Measurements from ENCODE around the gene GALR2. TPM values are rescaled to one million over a fixed set of nuclear protein-coding genes. Genes with fewer than 3 reads are reported as not detected.

GALR2 gene
- total RNA-seq, 1 donor from 2014 or later, result 6.7 TPM

DNA sequence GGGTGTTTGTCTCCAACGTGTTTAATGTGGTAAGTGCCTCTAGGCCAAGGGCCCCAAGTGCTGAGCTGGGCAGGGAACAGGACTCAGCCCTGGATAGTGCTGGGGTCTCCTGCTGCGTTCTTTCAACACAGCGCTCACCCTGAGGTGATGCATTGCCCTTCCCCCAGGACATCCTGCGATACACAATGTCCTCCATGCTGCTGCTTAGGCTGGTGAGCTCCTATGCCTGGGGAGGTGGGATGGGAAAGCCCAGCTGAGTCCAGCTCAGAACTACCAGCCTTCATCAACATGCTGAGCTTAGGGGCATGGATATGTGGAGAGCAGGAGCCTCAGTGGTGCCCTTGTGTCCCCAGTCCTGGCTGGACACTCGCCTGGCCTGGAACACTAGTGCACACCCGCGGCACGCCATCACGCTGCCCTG, 5.0 kb downstream of the GALR2 start:
- DNase-seq (ENCODE audit: low spot score), result no peak

- DNase-seq (ENCODE audit: low spot score), result no peak
Observed at GRCh38 chr17:76079956-76080767, 5.6 kb downstream of the GALR2 start.

- DNase-seq (ENCODE audit: low spot score), result no peak
Observed at GRCh38 chr17:76080768-76081287, 6.2 kb downstream of the GALR2 start.

DNA sequence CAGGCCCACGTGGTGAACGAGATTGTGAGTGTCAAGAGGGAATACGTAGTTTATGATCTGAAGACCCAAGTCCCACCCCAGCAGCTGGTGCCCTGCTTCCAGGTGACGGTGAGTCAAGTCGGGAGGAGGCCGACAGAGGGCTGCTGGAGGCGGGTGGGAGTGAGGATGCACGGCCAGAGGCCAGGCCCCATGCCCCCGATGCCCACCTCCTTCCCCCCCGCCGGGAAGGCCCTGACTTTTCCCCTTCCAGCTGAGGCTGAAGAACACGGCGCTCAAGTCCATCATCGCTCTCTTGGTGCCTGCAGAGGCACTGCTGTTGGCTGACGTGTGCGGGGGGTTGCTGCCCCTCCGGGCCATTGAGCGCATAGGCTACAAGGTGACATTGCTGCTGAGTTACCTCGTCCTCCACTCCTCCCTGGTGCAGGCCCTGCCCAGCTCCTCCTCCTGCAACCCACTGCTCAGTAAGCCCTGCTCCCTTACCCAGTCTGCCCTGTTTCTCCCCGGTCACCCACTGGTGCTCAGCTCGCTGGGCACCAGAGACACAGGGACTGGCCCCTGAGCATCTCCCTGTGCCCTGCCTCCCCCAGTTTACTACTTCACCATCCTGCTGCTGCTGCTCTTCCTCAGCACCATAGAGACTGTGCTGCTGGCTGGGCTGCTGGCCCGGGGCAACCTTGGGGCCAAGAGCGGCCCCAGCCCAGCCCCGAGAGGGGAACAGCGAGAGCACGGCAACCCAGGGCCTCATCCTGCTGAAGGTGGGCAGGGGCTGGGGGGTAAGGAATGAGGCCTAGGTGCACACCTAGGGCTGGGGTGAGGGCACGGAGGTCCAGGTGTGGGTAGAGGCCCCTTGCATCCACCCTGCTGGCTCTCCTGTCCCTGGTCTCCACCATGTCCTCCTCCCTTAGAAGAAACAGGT, 7.0 kb downstream of the GALR2 start:
- no peak for DNase-seq (ENCODE audit: low spot score)

DNA sequence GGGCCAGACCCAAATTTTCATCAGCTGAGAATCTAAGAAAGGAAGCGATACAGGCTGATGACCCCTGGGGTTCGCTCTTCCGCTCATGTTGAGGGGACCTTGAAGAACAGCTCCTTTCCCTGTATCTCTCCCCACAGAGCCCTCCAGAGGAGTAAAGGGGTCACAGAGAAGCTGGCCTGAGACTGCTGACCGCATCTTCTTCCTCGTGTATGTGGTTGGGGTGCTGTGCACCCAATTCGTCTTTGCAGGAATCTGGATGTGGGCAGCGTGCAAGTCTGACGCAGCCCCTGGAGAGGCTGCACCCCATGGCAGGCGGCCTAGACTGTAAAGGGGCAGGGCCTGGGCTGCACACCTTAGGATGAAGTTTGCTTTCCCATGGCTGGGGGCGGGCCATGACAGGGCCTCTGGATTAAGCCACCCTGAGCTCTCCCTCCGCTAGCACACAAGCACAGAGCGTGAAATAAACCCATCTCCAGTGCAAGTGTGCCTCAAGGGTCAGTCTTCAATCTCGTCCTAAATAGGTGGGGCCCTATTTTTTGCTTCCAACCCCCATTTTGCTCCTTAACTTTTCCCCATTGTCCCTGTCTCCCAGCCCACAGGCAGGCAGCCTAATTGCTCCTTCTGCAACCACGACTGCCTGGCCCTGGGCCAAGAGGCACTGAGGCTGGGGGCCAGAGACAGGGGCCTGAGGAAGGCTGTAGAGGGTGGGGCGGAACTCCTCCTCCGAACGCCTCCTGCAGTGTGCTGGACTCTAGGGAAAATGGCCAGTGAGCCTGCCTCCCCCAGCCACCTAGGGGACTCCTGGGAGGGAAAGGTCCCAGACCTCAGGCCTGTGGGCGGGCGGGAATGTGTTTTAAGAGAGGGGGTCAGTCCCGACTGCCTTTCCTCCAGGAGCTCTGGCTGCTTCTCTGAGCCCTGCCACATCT, 8.0 kb downstream of the GALR2 start:
- DNase-seq (ENCODE audit: low spot score), result no peak

DNA sequence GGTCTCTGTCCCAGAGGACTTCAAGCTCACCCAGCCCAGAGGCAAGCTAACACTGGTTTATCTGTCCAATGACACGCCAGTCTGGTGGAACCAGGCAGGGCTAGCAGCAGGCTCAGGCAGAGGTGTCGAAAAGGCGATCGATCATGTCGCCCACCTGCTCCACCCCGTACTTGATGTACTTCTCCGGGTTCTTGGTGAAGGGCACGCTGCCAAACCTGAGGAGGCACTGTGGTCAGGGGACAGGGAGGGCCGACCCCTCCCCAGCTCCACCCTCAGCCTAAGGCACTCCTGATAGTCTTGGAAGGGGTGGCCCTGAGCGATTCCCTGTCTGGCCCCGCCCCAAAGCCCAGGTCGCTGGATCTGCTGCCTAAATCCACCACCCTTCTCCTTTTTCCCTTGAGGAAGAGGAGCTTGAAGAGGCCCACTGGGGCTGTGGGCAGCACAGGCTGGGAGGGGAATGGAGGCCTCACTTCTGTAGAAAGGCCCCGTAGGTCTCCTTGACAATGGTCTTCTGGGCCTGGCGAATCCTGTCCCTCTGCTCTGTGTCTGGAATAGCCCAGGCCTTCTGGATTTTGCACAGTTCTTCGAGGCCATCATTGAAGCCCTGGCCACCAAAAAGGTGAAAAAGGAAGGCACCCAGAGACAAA, 9.1 kb downstream of the GALR2 start:
- DNase-seq (ENCODE audit: low spot score), result no peak

DNA sequence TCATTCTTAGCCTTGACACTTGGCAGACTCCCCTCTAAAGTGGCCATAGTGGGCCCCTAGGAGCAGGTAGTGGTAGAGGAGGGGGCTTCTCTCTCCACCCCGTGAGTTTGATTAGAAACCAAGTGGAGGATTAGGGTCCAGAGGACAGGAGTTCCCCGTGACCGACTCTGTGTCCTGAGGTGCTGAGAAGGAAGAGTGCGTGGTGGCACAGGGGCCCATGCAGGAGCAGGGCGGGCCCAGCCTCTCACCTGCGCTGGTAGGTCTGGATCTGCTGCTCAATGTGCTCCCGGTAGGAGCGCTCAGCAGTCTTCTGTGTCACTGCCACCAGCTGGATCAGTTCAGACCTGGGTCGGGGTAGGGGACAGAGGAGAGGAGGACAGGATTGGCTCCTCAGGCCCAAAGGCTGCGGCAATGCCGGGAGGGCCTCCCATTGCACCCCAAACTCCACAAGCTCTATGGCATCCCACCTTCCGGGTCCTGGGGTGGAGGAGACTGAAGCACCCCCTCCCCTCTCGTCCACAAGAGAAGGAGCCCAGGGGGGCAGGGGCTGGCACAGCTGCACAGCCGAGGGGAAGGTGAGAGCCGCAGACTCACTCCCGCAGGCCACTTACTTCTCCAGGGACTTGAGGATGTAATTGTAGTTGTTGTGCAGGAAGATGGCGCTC, 10.6 kb downstream of the GALR2 start:
- DNase-seq (ENCODE audit: low spot score), result no peak

GRCh38 chr17:76085731-76086366, 11.3 kb downstream of the GALR2 start:
- DNase-seq (ENCODE audit: low spot score), result no peak

DNA sequence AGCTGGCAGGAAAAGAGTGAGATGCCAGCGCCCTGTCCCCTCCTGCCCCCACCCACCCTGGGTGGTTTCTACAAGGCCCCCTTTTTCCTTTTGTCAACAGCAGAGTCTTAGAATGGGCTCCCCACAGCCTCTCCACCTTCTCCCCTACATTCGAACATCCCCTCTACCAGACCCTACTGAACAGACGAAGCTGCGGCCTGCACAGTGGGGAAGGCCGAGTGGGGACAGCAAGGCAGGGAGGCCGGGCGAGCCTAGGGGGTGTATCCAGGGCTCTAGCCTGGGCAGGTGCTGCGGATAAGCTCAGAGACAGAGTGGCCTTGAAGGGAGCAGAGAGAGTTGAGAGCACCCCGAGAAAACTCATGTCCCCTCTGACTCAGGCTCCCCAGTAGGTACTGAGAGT, 11.8 kb downstream of the GALR2 start:
- no peak for DNase-seq (ENCODE audit: low spot score)

DNA sequence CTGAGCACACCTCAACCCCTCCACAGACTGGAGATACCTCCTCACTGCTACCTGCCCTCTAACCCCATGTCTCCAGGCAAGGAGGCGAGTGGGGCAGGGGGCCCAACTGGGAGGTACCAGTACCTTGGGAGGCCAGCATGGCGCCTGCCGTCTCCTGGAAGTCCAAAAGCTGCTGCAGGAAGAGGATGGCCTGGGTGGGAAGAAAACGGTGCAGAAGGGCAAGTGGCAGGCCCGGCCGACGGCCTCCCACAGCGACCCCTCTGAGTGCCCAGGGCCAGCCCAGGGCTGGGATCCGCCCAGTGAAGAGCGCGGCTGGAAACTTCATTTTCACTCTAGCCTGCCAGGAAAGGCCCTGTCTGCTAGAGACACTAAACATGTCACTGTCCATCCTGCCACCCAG, 12.9 kb downstream of the GALR2 start:
- no peak for DNase-seq (ENCODE audit: low spot score)

DNA sequence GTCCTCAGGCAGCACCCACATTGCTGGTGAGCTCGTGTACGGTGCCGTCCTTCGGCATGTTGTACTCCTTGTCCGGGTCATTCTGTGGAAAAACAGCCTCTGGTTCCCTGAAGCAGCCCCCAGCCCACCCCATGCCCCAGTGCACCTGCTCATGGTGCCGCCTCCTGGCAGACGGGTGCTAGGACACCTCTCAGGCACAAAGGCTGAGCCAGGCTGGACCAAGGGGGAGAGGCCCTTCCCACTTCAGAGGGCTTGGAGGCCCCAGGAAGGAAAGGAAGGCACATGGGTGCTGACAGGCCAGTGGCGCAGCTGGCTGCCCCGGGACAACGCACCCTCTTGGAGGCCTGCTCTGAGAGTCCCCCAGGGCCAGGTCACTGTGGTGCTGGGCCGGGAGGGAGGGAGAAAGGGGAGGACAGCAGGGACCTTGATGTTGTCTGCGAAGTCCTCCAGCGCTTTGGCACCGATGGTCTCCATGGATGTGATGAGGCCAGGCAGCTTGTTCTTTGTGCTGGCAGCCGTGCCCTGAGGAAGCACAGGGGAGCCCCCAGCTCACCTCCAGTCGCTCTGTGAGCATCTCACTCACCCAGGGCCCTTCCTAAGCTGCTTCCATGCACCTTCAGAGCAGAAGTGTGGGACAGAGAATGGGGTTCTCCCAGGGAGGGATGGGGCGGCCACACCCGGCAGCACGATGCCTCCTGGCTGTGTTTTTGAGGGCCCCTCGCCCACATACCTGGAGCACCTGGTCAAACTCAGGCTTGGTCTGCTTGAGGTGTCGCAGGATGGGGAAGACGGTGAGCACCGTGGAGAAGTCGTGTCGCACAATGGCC, 13.7 kb downstream of the GALR2 start:
- no peak for DNase-seq (ENCODE audit: low spot score)

DNA sequence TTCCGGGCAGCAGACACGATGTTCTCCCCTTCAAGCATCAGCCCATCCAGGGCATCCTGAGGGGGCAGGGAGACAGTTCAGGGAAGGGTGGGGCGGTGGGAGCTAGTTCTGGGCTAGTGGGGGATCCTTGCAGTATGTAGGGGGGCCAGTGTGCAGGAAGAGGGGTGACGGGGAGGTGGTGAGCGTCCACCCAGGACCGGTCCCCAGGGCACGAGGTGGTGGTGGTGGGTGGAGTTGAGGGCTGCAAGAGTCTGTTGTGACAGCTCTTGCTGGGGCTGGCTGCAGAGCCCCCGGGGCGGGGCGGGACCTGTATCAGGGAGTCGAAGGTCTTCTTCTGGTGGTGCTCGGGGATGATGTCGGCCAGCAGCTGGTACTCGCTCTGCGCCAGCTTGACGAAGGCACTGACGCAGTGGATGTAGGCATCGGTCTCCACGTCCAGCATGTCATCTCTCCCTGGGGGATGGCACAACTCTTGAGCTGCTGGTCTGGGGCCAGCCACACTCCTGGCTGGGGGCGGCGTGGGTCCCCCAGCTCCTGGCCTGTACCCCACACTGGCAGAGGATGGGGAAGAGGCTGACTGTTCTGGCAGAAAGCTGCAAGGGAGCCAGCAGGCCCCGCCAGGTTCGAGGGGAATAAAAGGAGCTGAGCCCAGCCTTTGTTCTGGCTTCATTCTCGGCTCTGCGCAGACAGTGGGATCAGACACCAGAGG, 14.4 kb downstream of the GALR2 start:
- DNase-seq (ENCODE audit: low spot score), result no peak

GRCh38 chr17:76089680-76090516, 15.3 kb downstream of the GALR2 start:
- DNase-seq (ENCODE audit: low spot score), result no peak

GRCh38 chr17:76090517-76091129, 16.0 kb downstream of the GALR2 start:
- no peak for DNase-seq (ENCODE audit: low spot score)

GRCh38 chr17:76091526-76092286, 17.1 kb downstream of the GALR2 start:
- no peak for DNase-seq (ENCODE audit: low spot score)

Measured in umbilical cord (tissue), 2 donors.